ENCODE measurements around the gene LRAT.
"Not testable (repeated sequence)": the region's sequence is repeated elsewhere in the genome, so short reads cannot be mapped to it uniquely, and the experiment has no call there.

Gene LRAT

GRCh38 chr4:154743683-154744340, at the start of gene LRAT:
Gene LRAT, plus strand, starts transcription at chr4:154744000. Its CDS starts 327 bp downstream, at chr4:154744327.
- DNase-seq: peak; percentile 38

GRCh38 chr4:154707877-154708276, 35.9 kb upstream of the LRAT start:
- no peak for DNase-seq

GRCh38 chr4:154709550-154709949, 34.2 kb upstream of the LRAT start:
- DNase-seq: no peak

GRCh38 chr4:154711522-154711921, 32.3 kb upstream of the LRAT start:
- no peak for DNase-seq

GRCh38 chr4:154714339-154715040, 29.3 kb upstream of the LRAT start:
- no peak for DNase-seq

GRCh38 chr4:154719087-154719486, 24.7 kb upstream of the LRAT start:
- DNase-seq: no peak

GRCh38 chr4:154720123-154720522, 23.7 kb upstream of the LRAT start:
- no peak for DNase-seq

- DNase-seq: no peak
These were observed 23.1 kb upstream of the LRAT start for GRCh38 chr4:154720618-154721267.

- DNase-seq: no peak
These were observed 21.5 kb upstream of the LRAT start for GRCh38 chr4:154722262-154722661.

GRCh38 chr4:154723601-154724000, 20.2 kb upstream of the LRAT start:
- DNase-seq: not testable (repeated sequence)

GRCh38 chr4:154727540-154727939, 16.3 kb upstream of the LRAT start:
- DNase-seq: no peak

- no peak for DNase-seq
These were observed 12.0 kb upstream of the LRAT start for GRCh38 chr4:154731756-154732155.

GRCh38 chr4:154732669-154733068, 11.1 kb upstream of the LRAT start:
- DNase-seq: no peak

GRCh38 chr4:154736770-154737169, 7.0 kb upstream of the LRAT start:
- no peak for DNase-seq

GRCh38 chr4:154738426-154738825, 5.4 kb upstream of the LRAT start:
- no peak for DNase-seq

GRCh38 chr4:154739111-154739510, 4.7 kb upstream of the LRAT start:
- no peak for DNase-seq

GRCh38 chr4:154740462-154740861, 3.3 kb upstream of the LRAT start:
- DNase-seq: no peak

- DNase-seq: no peak
These were observed 2.6 kb upstream of the LRAT start for GRCh38 chr4:154741131-154741665.

- no peak for DNase-seq
These were observed 1.6 kb upstream of the LRAT start for GRCh38 chr4:154741922-154742850.

- no peak for DNase-seq
These were observed 634 bp downstream of the LRAT start for GRCh38 chr4:154744341-154744926.

GRCh38 chr4:154757713-154758112, 13.9 kb downstream of the LRAT start:
- DNase-seq: no peak

GRCh38 chr4:154760895-154761294, 17.1 kb downstream of the LRAT start:
- no peak for DNase-seq
